Skeletal muscle tissue (tissue), 4 donors: ENCODE results near the gene TKT. TPM values are rescaled to one million over a fixed set of nuclear protein-coding genes. Genes with fewer than 3 reads are reported as not detected.
A peak's percentile ranks its signal among the peaks of the same experiment; 100 is the strongest.

Source experiments
- H3K27ac ChIP-seq: one replicate; pipeline ENCODE4 v1.7.0; 2013; ENCODE audit warnings: mild to moderate bottlenecking, low read depth, low read length, inconsistent platforms
- H3K27me3 ChIP-seq, 3 donors: one replicate each; pipeline ENCODE4 v1.7.0; 2013; ENCODE audit warnings: low read length in 3 of 3; ENCODE audit not compliant: control insufficient read depth in 3 of 3, insufficient read depth in 3 of 3
- H3K36me3 ChIP-seq, 3 donors: one replicate each; pipeline ENCODE4 v1.7.0; 2013; ENCODE audit warnings: low read length in 3 of 3; ENCODE audit not compliant: control insufficient read depth in 3 of 3, insufficient read depth in 3 of 3
- H3K4me1 ChIP-seq, 3 donors: one replicate each; pipeline ENCODE4 v1.7.0; 2013; ENCODE audit warnings: low read length in 3 of 3, mild to moderate bottlenecking in 3 of 3; ENCODE audit not compliant: control insufficient read depth in 3 of 3, insufficient read depth in 3 of 3
- H3K4me3 ChIP-seq, 3 donors: one replicate each; pipeline ENCODE4 v1.7.0; 2013; ENCODE audit warnings: low read length in 3 of 3
- H3K9ac ChIP-seq, 3 donors: one replicate each; pipeline ENCODE4 v1.7.0; 2013; ENCODE audit warnings: low read length in 3 of 3, mild to moderate bottlenecking in 3 of 3, moderate library complexity in 2 of 3, low read depth in 1 of 3
- H3K9me3 ChIP-seq, 3 donors: one replicate each; pipeline ENCODE4 v1.7.0; 2013; ENCODE audit warnings: low read length in 3 of 3; ENCODE audit not compliant: control insufficient read depth in 3 of 3
- total RNA-seq: library from RNA; depleted of rRNA; stranded (reverse); fragments of >200 nt; gene quantifications from one replicate; pipeline ENCODE4 v1.2.3, GENCODE V29; 2014
- donor health status: Osteomylitis.

Gene TKT
- total RNA-seq, 1 donor from 2014 or later = 67.8 TPM

DNA sequence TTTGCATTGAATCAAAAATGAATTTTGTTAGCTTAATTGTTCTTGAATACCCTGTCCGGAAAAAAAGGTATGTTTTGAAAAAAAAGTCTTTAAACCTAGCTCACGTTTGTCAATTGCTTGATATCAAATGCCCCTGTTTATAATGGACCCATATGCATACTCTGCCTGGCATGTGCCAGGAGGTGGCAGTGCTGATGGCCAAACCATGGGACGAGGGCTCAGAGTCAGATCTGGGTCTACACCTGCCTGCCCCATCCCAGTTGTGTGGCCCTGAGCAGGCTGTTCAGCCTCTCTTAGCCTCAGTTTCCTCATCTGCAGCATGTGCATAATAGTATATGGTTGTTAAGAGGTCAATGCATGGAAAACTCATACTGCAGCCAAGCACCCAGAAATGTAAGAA, 56.0 kb downstream of the TKT start:
- H3K9me3 ChIP-seq = no peaks in the 10 kb centered on the region
- no peaks in the 10 kb centered on the region for H3K36me3 ChIP-seq
- no peak overlapping the region for H3K4me3 ChIP-seq
- no peak overlapping the region for H3K9ac ChIP-seq
- H3K27me3 ChIP-seq = peaks cover 2 to 3% (median 3%) of the 10 kb centered on the region in 3 donors
- H3K4me1 ChIP-seq = peaks cover 5 to 14% (median 6%) of the 10 kb centered on the region in 3 donors
- H3K27ac ChIP-seq = no peak overlapping the region

DNA sequence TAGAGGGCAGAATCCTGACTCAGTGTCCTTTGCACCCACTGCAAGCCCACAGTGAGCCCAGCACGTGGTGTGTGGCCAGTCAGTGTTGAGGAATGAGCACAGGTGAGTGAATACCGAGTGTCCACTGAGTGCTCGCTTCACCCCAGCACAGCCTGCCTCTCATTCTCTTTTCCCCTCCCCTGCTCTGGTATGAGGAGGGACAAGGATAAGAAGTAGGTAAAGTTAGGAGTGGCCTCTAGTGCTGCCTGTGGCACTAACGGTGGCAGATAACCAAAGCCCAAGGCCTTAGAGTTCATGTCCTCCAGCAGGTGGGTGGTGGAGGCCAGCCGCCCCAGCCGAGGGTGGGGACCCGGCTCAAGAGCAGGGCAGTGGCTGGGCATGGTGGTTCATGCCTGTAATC, 56.8 kb downstream of the TKT start:
- no peaks in the 10 kb centered on the region for H3K36me3 ChIP-seq
- no peak overlapping the region for H3K9ac ChIP-seq
- H3K27me3 ChIP-seq = peaks cover 2 to 3% (median 3%) of the 10 kb centered on the region in 3 donors
- H3K27ac ChIP-seq = no peak overlapping the region
- no peak overlapping the region for H3K4me3 ChIP-seq
- no peaks in the 10 kb centered on the region for H3K9me3 ChIP-seq
- H3K4me1 ChIP-seq = peaks cover 11 to 23% (median 14%) of the 10 kb centered on the region in 3 donors

DNA sequence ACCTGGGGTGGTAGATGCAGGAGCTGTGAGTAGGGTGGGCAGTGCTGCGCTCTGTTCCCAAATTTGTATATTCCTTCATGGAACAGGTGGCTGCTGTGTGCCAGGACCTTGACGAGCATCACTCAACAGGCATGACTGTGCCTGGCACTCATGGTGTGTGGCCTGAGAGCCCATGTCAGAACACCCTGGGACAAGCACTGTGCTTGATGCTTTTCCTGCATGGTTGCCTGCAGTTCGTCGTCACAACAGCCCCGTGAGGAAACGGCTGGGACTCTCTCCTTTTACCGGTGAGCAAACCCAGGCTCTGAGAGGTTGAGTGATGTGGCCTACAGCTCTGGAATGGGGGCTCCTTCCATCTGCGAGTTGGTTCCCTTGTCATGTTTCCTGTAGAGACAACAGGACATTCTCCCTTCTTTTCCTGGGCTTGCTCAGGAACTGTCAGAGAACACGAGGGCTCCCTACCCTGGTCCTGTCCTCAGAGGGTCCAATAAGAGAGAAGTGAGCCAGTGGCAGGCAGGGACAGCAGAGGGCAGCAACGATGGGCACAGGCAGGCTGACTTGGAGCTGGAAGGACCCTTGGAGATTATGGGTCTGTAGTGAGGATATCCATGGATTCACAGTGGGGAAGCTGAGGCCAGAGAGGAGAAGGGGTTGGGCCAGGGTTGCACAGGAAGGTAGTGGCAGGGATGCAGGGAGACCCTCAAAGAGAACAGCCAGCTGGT, 57.4 kb downstream of the TKT start:
- Histone ChIP-seq H3K36me3 (no peaks in the 10 kb centered on the region), H3K4me1 (peaks cover 16 to 28% (median 19%) of the 10 kb centered on the region in 3 donors)

DNA sequence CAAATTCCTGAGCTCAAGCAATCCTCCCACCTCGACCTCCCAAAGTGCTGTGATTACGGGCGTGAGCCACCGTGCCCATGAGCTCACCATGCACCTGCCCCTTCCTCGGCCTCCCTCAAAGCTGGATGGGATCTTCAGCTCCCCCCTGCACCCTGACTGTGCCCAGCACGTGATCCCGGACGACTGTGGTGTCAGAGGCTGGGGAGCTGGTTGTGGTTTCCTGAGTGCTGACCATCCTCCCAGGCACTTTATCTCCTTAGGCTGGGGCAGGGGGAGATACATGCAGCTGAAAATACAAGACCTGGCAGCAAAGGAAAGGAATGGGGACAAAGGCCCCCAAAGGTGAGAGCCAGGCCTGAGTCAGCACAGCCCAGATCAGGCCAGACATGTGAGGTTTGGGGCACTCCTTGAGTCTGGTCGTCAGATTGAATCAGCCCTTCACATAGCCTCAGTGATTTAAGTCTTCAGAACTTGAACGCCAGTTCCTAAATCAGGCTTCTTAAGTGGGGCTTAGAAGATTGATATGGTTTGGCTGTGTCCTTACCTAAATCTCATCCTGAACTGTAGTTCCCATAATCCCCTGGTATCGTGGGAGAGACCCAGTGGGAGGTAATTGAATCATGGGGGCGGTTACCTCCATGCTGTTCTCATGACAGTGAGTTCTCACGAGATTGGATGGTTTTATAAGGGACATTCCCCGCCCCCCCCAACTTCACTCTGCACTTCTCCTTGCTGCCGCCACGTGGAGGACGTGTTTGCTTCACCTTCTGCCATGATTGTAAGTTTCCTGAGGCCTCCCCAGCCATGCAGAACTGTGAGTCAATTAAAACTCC, 59.0 kb downstream of the TKT start:
- Histone ChIP-seq H3K27me3 (peaks cover 2 to 3% (median 3%) of the 10 kb centered on the region in 3 donors), H3K9me3 (no peaks in the 10 kb centered on the region), H3K36me3 (peaks cover 0 to 2% (median 0%) of the 10 kb centered on the region in 3 donors), H3K9ac (no peak overlapping the region), H3K4me1 (peaks cover 16 to 31% (median 21%) of the 10 kb centered on the region in 3 donors), H3K4me3 (no peak overlapping the region), H3K27ac (no peak overlapping the region)

More for the DNA sequence above, 57.4 kb downstream of the TKT start:
- Histone ChIP-seq H3K4me3 (no peak overlapping the region), H3K27me3 (peaks cover 2 to 3% (median 3%) of the 10 kb centered on the region in 3 donors), H3K27ac (no peak overlapping the region), H3K9me3 (no peaks in the 10 kb centered on the region), H3K9ac (peak overlapping the region in 1 of 3 donors; percentile 25)

DNA sequence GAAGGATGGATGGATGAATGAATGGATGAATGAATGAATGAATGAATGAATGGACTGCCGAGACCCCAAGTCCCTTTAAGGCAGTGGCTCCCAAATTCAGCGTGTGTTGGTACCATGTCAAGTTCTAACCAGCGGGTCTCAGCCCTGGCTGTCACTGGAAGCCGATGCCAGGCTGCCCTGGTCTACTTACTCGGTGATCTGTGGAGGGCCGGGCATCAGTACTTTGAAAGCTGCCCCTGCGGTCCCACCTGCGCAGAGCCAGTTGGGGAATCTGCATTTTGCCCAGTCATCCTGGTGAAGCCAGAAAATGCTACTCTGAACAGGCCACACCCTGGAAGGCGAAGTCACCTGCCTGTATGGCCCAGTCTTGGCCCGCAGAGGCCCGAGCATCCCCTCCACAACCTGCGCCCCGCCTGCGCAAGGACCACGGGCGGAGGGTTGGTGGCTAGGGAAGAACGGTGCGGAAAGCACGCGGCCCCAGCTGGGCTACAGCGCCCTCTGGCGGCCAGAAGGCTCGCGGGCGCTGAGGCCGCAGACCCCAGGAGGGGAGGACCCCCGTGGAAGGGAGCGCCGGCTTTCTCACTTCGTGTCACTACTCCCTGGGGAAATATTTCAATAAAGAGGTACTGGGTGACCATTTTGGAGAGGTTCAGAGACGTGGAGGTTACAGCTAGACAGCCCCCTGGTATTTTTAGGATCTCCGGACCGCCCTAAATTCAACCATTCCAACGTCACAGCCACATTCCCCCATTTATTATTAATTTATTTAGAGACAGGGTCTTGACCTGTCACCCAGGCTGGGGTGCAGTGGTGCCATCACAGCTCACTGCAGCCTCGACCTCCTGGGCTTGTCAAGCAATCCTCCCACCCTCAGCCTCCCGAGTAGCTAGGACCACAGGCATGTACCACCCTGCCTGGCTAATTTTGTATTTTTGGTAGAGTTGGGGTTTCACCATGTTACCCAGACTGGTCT, 59.9 kb downstream of the TKT start:
- Histone ChIP-seq H3K4me1 (peaks cover 16 to 31% (median 21%) of the 10 kb centered on the region in 3 donors), H3K27ac (no peak overlapping the region), H3K4me3 (no peak overlapping the region), H3K36me3 (peaks cover 0 to 2% (median 0%) of the 10 kb centered on the region in 3 donors), H3K9ac (no peak overlapping the region), H3K9me3 (no peaks in the 10 kb centered on the region), H3K27me3 (peaks cover 2 to 3% (median 3%) of the 10 kb centered on the region in 3 donors)

DNA sequence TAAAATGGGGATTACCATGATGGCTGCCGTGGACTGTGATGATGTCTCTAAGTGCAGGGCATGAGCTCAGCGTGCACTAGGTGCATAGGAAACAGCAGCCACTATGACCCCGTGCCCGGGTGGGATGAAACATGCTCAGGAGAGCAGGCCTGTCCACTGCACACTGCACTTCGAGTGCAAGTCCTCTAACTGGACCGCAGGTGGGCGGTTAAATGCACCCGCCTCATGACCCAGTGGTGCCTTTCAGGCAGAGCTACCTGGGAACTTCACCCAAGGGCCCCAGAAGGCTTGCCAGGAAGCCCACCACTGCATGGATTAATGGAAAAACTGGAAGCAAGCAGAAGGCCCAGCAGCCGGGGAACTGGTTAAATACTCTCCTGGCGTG, 60.8 kb downstream of the TKT start:
- Histone ChIP-seq H3K36me3 (peaks cover 0 to 2% (median under 1%) of the 10 kb centered on the region in 3 donors), H3K27ac (no peak overlapping the region), H3K9ac (peak overlapping the region in 1 of 3 donors; percentile 45), H3K4me1 (peaks cover 16 to 31% (median 21%) of the 10 kb centered on the region in 3 donors), H3K9me3 (no peaks in the 10 kb centered on the region), H3K4me3 (no peak overlapping the region), H3K27me3 (peaks cover 0 to 3% (median under 1%) of the 10 kb centered on the region in 3 donors)

DNA sequence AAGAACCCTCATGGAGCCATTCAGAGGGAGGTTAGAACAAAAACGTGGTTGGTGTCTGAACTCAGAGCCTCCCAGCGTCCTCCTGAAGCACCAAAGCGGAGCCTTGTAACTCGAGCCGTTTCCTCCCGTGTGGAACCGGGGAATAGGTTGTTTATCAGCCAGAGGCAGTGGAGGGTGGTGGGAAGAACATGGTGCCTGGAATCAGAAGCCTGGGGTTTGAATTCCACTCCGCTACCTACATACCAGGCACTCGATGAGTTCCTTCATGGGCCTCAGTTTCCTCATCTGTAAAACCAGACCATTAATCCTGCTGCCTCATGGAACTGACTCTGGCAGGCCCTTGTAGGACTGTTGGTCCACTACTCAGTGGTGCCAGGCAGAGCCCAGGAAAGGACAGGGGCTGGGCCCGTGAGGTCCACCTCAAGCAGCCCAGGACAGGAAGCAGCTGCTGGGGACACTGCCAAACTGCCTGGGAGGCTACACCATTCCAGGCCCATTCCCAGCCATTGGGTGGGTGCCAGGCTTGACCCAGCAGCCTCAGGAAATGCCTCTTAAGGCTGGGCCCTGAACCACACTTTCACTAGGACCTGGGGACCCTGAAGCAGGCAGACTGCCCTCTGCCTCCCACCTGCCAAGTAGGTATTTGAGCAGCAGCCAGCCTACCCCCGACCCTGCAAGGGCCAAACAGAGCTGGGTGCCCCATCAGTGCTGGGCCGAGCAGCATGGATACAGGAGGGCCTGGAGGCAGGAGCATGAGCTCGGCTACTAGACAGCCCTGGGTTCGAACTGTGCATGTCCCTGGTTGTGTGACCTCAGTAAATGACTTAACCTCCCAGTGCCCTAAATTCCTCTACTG, 61.4 kb downstream of the TKT start:
- no peak overlapping the region for H3K27ac ChIP-seq

DNA sequence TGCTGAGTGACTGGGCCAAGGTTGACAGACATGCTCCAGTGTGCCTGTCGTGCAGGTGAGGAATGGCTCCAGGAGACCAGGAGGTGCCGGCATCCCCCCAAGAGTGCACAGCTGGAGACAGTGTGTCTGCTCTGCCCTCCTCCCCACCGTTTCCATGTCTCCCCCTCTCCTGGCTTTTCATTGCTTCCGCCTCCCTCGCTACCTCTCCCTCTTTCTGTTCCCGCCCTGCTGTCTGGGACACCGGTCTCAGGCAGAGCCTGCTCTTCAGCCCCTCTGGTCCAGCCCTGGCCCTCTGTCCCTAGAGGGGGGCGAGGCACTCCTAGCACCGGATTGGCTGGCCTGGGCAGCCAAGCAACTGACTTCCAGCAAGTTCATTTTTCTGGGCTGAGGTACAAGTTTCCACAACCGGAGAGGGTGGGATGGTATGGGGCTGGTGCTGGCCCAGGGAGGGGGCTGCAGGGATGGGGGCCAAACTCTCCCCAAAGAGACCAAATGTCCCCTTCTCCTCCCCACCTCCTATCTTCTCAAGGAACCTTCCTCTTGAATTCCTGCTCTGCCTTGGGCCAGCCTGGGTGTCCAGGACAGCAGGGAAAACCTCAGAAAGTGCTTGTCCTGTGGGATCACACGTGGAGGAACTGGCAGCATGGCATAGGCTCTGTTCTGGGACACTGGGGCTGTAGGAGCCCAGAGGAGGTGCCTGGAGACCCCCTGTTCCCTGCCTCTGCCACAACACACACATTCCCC, 62.2 kb downstream of the TKT start:
- H3K9ac ChIP-seq = peak overlapping the region in 1 of 3 donors; percentile 45
- H3K4me3 ChIP-seq = no peak overlapping the region
- no peak overlapping the region for H3K27ac ChIP-seq
- H3K36me3 ChIP-seq = peaks cover 0 to 13% (median 5%) of the 10 kb centered on the region in 3 donors
- peaks cover 0 to 3% (median 0%) of the 10 kb centered on the region in 3 donors for H3K27me3 ChIP-seq
- no peaks in the 10 kb centered on the region for H3K9me3 ChIP-seq
- H3K4me1 ChIP-seq = peaks cover 16 to 31% (median 21%) of the 10 kb centered on the region in 3 donors

More for the DNA sequence above, 61.4 kb downstream of the TKT start:
- Histone ChIP-seq H3K36me3 (peaks cover 0 to 6% (median 2%) of the 10 kb centered on the region in 3 donors), H3K9me3 (no peaks in the 10 kb centered on the region), H3K27me3 (peaks cover 0 to 3% (median 0%) of the 10 kb centered on the region in 3 donors), H3K4me3 (no peak overlapping the region), H3K4me1 (peaks cover 16 to 31% (median 21%) of the 10 kb centered on the region in 3 donors), H3K9ac (peak overlapping the region in 1 of 3 donors; percentile 45)
